ENCODE measurements around the gene KIRREL1. TPM values are rescaled to one million over a fixed set of nuclear protein-coding genes. Genes with fewer than 3 reads are reported as not detected.

The KIRREL1 gene
- total RNA-seq, 1 donor from 2014 or later, result 13.5 TPM

GRCh38 chr1:158002631-158003405 is 9.4 kb downstream of the KIRREL1 start:
- DNase-seq (ENCODE audit: low spot score in 2 of 2) (no peak), FAIRE-seq (no peak)

- no peak for FAIRE-seq
- no peak for DNase-seq (ENCODE audit: low spot score in 2 of 2)
These were observed 10.0 kb downstream of the KIRREL1 start for GRCh38 chr1:158003406-158003800.

GRCh38 chr1:158005224-158005623 is 11.8 kb downstream of the KIRREL1 start:
- no peak for FAIRE-seq

GRCh38 chr1:158007180-158007579 is 13.7 kb downstream of the KIRREL1 start:
- DNase-seq (ENCODE audit: low spot score in 2 of 2) (no peak), FAIRE-seq (no peak)

More at GRCh38 chr1:158005224-158005623, 11.8 kb downstream of the KIRREL1 start:
- no peak for DNase-seq (ENCODE audit: low spot score in 2 of 2)

DNA sequence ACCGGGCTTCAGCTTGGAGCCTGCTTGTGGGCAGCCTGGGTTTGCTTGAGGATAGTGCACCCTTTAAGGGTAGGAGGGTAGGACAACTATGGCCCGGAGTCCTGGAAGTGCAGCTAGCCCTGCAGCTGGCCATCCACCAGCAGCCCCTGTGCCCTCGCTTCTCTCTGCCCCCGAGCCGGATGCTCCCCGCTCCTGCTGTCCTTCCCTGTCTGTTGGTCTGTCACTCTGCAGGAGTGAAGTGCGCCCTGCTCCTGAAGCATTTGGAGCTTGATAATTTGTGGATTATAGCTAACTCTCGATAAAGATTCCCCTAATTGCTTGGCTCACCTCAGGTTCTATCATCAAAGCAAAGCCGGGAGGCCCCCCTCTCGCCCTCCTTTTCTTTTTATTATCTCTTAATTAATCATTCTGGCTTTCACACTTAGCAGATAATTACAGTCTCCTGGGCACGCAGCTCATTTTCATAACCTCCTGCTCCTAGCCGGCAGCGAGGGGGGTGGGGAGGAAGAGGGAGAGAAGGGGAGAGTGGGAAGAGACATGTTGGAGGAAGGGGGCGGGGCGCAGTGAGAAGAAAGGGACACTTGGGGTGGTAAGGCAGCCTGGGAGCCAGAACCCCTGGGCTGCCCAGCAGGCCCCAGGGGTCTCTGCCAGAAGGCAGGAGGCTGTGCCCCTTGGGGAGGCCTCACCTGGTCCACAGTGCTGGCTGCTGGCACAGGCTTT is 14.4 kb downstream of the KIRREL1 start:
- FAIRE-seq (no peak), DNase-seq (ENCODE audit: low spot score in 2 of 2) (no peak)

DNA sequence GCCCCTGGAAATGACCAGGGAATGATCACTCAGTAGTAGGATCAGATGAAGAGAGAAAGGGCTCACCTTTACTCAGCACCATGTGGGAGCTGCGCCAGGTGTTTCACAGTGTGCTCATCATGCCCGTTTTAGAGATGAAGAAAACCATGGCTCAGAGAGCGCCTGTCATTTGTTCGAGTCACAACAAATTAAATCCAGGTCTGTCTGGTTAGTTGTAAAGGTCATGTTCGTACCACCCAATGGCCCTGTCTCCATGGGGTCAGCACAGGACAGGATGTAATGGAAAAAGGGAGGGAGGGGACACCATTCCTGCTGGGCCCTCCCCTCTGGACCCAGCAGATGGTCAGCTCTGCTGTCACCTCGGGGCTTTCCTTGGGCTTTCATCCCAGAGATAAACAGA is 15.2 kb downstream of the KIRREL1 start:
- FAIRE-seq, result no peak
- no peak for DNase-seq (ENCODE audit: low spot score in 2 of 2)

DNA sequence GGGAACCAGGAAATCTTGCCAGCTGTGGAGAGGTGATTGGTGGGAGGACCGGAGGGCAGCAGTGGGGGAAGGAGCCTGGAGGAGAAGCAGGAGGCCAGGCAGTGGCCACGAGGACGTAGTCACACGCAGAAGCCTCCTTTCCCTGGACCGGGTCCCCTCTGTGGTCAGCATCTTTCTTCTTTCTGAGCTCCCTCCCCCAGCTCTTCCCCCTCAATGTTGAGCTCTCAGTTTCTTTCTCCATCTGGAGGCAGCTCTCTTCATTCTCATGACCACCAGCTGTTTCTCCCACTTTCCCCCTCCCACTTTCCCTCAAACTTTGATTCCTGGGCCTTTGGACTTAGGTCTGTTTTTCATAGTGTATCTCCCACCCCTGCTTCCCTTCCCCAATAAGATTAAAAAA is 18.3 kb downstream of the KIRREL1 start:
- DNase-seq (ENCODE audit: low spot score in 2 of 2), result no peak
- no peak for FAIRE-seq

DNA sequence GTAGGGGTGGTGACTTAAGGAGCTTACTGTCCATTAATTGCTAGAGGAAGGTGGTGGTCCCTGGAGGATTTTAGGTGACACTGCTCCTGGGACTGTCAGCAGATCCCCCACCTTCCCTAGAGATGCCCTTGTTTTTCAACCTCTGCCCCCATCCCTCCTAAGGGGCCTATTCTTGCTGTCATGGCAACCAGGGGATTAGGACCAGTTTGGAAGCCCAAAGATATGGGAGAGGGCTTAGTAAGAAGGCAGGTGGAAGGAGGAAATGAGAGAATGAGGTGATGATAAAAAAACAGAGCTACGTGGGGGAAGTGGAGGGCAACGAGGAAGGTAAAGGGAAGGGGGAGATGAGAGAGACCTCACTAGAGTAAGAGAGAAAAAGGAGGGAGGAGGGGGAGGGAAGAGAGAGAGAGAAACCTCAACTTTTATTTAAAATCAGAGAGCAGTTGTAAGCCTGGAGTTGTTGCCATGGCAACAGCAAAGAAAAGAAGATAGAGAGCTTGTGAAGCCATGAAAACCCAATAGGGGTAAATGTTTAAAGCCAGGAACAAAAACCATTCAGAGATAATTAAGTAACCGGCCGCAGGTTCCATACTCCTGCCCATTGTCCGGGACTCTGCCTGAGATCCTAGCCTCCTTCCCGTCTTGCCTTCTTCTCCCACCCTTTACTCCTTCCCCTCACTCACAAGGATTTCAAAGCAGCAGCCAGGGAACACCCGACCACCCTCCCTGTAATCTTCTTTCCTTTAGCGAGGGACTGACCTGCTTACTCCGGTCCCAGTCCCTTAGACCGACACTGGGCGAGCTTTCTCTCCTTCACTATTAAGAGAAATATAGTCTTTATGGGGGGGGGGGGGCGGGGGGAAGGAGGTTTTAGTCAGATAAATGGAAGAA is 20.6 kb downstream of the KIRREL1 start:
- no peak for FAIRE-seq
- DNase-seq (ENCODE audit: low spot score in 2 of 2), result no peak

GRCh38 chr1:158014731-158015320 is 21.4 kb downstream of the KIRREL1 start:
- no peak for DNase-seq (ENCODE audit: low spot score in 2 of 2)
- no peak for FAIRE-seq

DNA sequence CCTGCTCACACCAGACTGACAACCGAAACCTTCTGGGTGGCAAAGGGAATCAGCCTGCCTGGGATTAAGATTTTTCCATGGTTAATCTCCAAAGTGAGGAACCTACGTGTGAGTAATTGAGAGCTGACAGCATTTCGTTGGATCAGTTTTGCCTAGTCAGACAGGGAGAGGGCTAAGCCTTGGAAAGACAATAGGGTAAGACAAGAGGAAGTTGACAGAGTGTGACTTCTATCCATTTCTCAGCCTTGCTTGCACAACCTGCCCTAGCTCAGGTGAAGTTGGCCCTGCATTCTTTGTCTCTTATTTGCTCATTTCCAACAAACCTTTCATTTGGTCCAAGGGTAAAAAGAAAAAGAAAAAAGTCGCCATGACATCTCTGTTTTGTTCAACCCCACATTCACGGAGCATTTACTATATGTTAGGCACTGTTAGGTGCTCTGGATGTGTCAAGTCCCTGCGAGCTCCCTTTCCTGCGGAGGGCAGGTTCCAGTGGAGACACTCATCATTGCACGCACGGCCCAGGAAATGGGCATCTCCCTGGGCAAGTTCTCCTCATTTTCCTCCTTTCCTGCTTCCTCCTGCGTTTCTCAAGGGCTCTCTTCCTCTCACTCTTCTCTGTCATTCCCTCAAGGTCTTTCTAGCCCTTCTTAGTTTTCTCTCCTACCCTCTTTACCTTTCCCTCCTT is 23.3 kb downstream of the KIRREL1 start:
- FAIRE-seq (no peak), DNase-seq (ENCODE audit: low spot score in 2 of 2) (no peak)

DNA sequence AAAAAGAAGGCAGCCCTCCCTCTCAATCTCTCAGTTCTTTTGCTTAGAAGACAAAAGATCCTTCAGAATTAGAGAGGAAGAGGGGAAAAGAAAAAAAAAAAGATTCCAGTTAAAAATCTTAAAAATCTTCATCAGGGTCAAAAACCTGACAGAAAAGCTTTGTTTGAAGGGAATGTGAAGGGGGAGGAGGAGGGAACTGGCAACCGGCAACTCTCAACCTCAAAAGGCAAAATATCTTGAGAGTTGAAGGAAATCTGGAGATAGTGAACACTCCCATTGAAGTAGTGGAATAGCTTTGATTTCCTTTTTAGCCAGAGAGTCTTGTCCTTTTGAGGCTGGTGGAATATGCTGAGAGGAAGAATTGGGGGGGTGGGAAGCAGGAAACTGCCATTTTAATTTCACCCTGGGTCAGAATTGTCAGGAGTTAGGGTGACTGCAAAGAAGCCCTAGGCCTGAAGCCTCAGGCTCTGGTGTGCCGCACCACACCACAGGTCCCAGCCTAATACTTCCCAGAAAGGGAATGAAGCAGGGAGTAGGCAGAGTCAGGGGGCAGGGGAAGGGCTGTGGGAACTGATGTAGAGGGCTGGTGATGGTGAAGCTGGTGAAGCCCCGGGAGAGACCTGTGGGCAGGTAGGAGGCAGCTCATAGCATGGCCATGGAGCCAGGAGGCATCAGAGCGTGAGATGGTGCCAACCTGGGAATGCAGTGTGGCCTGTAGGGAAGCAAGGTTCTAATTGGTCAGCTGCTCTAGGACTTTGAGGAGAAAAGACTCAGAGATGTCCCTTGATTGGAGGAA is 24.6 kb downstream of the KIRREL1 start:
- DNase-seq (ENCODE audit: low spot score in 2 of 2), result no peak
- no peak for FAIRE-seq

DNA sequence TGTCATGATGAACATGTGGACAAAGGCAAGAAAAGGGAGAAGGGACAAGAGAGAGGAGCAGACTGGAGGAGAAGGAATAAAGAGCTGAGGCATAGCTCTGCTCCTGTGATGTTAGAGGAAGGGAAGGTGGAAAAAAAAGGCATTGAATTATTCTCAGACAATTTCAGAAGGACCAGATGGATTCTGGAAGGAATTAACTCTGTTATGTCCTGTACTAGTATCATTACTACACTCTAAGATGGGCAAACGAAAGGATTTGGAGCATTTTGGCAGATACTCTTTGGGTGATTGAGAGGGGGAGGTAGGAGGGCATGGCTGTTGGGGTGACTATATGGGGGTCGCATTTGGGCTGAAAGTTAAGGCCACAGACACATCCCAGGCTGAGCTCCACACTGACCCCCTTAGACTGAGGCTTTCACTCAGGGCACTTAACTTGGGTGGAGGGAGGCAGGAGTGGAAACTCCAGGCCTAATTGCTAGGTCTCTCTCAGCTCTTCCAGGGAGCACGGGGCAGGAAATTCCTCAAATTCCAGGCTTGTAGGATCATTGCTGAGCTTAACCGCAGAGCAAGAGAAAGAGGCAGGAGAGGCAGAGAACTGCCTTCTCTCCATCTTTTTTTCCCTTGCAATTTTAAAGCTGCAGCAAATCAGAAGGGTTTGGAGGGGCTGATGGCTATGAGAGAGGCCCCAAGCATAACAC is 25.9 kb downstream of the KIRREL1 start:
- no peak for FAIRE-seq
- no peak for DNase-seq (ENCODE audit: low spot score in 2 of 2)

DNA sequence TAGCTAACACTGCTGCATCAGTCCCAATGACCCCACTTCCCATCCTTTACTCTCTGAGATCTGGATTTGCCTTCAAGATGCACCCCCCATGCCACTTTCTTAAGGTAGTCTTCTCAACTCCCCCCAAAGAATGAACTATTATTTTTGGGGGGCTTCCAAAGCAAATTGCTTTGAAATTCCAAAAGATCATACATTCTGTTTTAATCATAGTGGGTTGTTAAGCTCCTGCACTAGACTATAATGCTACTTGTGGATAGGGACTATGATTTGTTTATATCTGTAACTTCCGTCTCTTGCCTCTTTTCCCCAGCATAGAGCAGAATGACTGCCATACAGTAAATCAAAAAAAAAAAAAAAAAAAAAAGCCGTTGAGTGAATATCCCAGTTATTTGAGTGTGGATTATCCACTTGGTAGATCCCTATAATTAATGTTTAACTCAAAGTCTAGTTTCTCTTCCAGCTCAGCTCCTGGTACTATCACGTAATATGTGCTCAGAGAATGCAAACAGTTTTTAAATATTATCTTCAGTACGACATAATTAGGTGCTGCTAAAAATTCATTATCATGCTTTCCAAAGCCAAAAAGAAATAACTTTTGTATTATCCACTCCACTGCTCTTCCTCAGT is 26.9 kb downstream of the KIRREL1 start:
- no peak for DNase-seq (ENCODE audit: low spot score in 2 of 2)
- FAIRE-seq, result no peak

DNA sequence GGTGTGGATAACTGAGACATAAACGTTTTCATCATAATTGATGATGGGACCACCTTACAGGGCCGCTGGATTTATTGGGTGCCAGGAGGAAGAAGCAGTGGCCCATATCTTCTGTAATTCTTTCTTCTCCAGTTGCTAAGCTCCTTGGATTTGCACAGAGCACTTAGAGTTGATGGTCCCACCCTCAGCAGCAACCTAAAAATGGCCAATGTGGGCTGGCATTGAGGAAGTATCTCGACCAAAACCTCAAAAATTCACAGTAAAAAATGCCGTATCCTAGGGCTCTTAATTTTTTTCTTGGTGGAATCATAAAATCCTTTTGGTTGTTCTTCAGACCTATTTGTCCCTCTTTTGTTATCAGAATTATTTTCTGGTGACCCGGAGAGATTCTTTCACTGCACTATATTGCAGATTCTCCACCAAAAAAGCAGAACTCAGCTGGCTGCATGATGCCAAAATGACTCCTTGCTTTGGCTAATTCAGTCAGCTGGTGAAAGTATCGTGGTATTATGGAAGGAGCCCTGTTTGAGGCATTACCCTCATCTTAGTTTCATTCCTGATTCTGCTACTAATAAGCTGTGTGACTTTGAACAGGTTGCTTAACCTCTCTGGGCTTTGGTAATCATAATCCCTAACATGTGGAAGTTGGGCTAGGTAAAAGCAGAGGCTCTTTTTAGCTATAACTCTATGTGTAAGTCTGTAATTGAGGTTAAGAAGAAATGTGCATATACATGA is 27.6 kb downstream of the KIRREL1 start:
- DNase-seq (ENCODE audit: low spot score in 2 of 2) (no peak), FAIRE-seq (no peak)

- DNase-seq (ENCODE audit: low spot score in 2 of 2) (no peak), FAIRE-seq (no peak)
These were observed 28.3 kb downstream of the KIRREL1 start for GRCh38 chr1:158021721-158022120.

- FAIRE-seq (no peak), DNase-seq (ENCODE audit: low spot score in 2 of 2) (no peak)
These were observed 29.3 kb downstream of the KIRREL1 start for GRCh38 chr1:158022554-158023312.

- FAIRE-seq (no peak), DNase-seq (ENCODE audit: low spot score in 2 of 2) (no peak)
These were observed 31.3 kb downstream of the KIRREL1 start for GRCh38 chr1:158024737-158025136.
